H1 (cell line): ENCODE data around the gene ZDHHC17. TPM values are rescaled to one million over a fixed set of nuclear protein-coding genes. Genes with fewer than 3 reads are reported as not detected.

Experiments
- CTCF ChIA-PET: fragments of 300-600 bp; sonication (Branson Sonifier 250); formaldehyde crosslinking; loops from one replicate; lab custom pipeline; 2021; ENCODE audit not compliant: partially characterized antibody; lab: Charles Lee
- POLR2A ChIA-PET: fragments of 300-600 bp; sonication (Branson Sonifier 250); formaldehyde crosslinking; loops from one replicate; lab custom pipeline; 2021; ENCODE audit warnings: inconsistent platforms; ENCODE audit not compliant: partially characterized antibody; lab: Charles Lee
- DNase-seq, 2 experiments: peaks; one replicate each; pipeline versions ENCODE4 v3.0.0 to v3.0.0-alpha.2; 2010 to 2022; ENCODE audit warnings: low spot score in 2 of 2, low read depth in 1 of 2, mixed read lengths in 1 of 2
- FAIRE-seq: peaks from 2 replicates; lab custom pipeline; 2011; peaks lifted over from hg19 to GRCh38; lab: Jason Lieb, UNC
- H2AFZ ChIP-seq: 2 replicates; pipeline ENCODE4 v1.8.1; 2012; ENCODE audit warnings: low read length, inconsistent platforms
- H2AK5ac ChIP-seq: 2 replicates; pipeline ENCODE4 v1.6.1; 2013; ENCODE audit warnings: low read depth, low read length
- H2BK120ac ChIP-seq: replicated peaks from 2 replicates; pipeline ENCODE3; 2013; ENCODE audit warnings: low read depth, low read length, inconsistent platforms
- H2BK12ac ChIP-seq: 2 replicates; pipeline ENCODE4 v1.6.1; 2013; ENCODE audit warnings: low read depth, low read length
- H2BK15ac ChIP-seq: 2 replicates; pipeline ENCODE4 v1.6.1; 2013; ENCODE audit warnings: low read length
- H2BK20ac ChIP-seq: 2 replicates; pipeline ENCODE4 v1.6.1; 2013; ENCODE audit warnings: low read length
- H2BK5ac ChIP-seq: 2 replicates; pipeline ENCODE4 v1.6.1; 2013; ENCODE audit warnings: low read depth, low read length
- H3K14ac ChIP-seq: 2 replicates; pipeline ENCODE4 v1.6.1; 2013; ENCODE audit warnings: inconsistent platforms; ENCODE audit not compliant: insufficient read length
- H3K18ac ChIP-seq: 2 replicates; pipeline ENCODE4 v1.6.1; 2013; ENCODE audit warnings: low read length; ENCODE audit errors: extremely low read depth
- H3K23ac ChIP-seq: 2 replicates; pipeline ENCODE4 v1.6.1; 2013; ENCODE audit warnings: inconsistent platforms; ENCODE audit not compliant: insufficient read length
- H3K23me2 ChIP-seq: 2 replicates; pipeline ENCODE4 v1.6.1; 2013; ENCODE audit warnings: low read depth, low read length
- H3K27ac ChIP-seq: 2 replicates; pipeline ENCODE4 v1.6.1; 2011; ENCODE audit warnings: low read depth, low read length, inconsistent platforms
- H3K27me3 ChIP-seq, 4 experiments: replicated peaks in 1 of 4; 1 replicate in 1 of 4; 2 replicates in 3 of 4; pipeline versions ENCODE4 v1.6.1 to v1.8.1; 2011 to 2013; ENCODE audit warnings: low read length in 3 of 4, mild to moderate bottlenecking in 3 of 4, inconsistent platforms in 2 of 4, mixed read lengths in 2 of 4, moderate library complexity in 1 of 4; ENCODE audit not compliant: control insufficient read depth in 3 of 4, insufficient read depth in 3 of 4; ENCODE audit errors: extremely low read depth in 1 of 4
- H3K36me3 ChIP-seq, 4 experiments: 2 replicates each; pipeline versions ENCODE4 v1.6.1 to v1.8.1; 2011 to 2013; ENCODE audit warnings: mild to moderate bottlenecking in 4 of 4, low read length in 3 of 4, moderate library complexity in 2 of 4, control low read depth in 1 of 4, inconsistent platforms in 1 of 4; ENCODE audit not compliant: insufficient read depth in 4 of 4, control insufficient read depth in 2 of 4
- H3K4ac ChIP-seq: replicated peaks from 2 replicates; pipeline ENCODE3; 2013; ENCODE audit warnings: low read length, low read depth, mixed read lengths, inconsistent platforms; ENCODE audit not compliant: insufficient read length
- H3K4me1 ChIP-seq, 4 experiments: replicated peaks in 1 of 4; 1 replicate in 1 of 4; 2 replicates in 3 of 4; pipeline versions ENCODE4 v1.6.1 to v1.8.1; 2011 to 2013; ENCODE audit warnings: low read length in 3 of 4, inconsistent platforms in 2 of 4, mixed read lengths in 1 of 4; ENCODE audit not compliant: insufficient read depth in 4 of 4, control insufficient read depth in 3 of 4
- H3K4me2 ChIP-seq, 2 experiments: 2 replicates each; pipeline versions ENCODE4 v1.6.1 to v1.8.1; 2011 to 2013; ENCODE audit warnings: low read depth in 2 of 2, low read length in 2 of 2, control low read depth in 1 of 2, inconsistent platforms in 1 of 2, mild to moderate bottlenecking in 1 of 2; ENCODE audit not compliant: insufficient read depth in 1 of 2
- H3K4me3 ChIP-seq, 4 experiments: fragments of 200-600, 300-600 bp in 1 of 4; sonication (generic), shearing (Covaris generic), sonication (Bioruptor Twin) in 1 of 4; 2 replicates each; pipeline versions ENCODE4 v1.5.1 to v1.8.1; 2011 to 2016; ENCODE audit warnings: low read length in 4 of 4, low read depth in 3 of 4, control low read depth in 2 of 4, inconsistent platforms in 2 of 4, mild to moderate bottlenecking in 2 of 4, mixed read lengths in 1 of 4, moderate library complexity in 1 of 4; ENCODE audit not compliant: insufficient read depth in 2 of 4; ENCODE audit errors: extremely low read depth in 1 of 4
- H3K56ac ChIP-seq: replicated peaks from 2 replicates; pipeline ENCODE3; 2013; ENCODE audit warnings: low read depth, mild to moderate bottlenecking, mixed read lengths, low read length, inconsistent platforms; ENCODE audit not compliant: insufficient read length
- H3K79me1 ChIP-seq: 2 replicates; pipeline ENCODE4 v1.6.1; 2013; ENCODE audit warnings: low read depth, low read length, control low read depth
- H3K79me2 ChIP-seq, 2 experiments: 2 replicates each; pipeline versions ENCODE4 v1.6.1 to v1.8.1; 2012 to 2013; ENCODE audit warnings: low read length in 2 of 2, mild to moderate bottlenecking in 2 of 2, inconsistent platforms in 1 of 2; ENCODE audit not compliant: insufficient read depth in 2 of 2, control insufficient read depth in 1 of 2
- H3K9ac ChIP-seq, 4 experiments: replicated peaks in 1 of 4; 1 replicate in 1 of 4; 2 replicates in 3 of 4; pipeline versions ENCODE4 v1.6.1 to v1.8.1; 2011 to 2013; ENCODE audit warnings: low read depth in 3 of 4, low read length in 3 of 4, control low read depth in 2 of 4, mild to moderate bottlenecking in 2 of 4, moderate library complexity in 2 of 4, inconsistent platforms in 1 of 4; ENCODE audit errors: extremely low read depth in 1 of 4
- H3K9me3 ChIP-seq, 2 experiments: 2 replicates each; pipeline versions ENCODE4 v1.6.1 to v1.8.1; 2012 to 2013; ENCODE audit warnings: mild to moderate bottlenecking in 2 of 2, moderate library complexity in 2 of 2, control low read depth in 1 of 2, inconsistent platforms in 1 of 2, low read depth in 1 of 2, low read length in 1 of 2, mixed read lengths in 1 of 2; ENCODE audit not compliant: insufficient read depth in 2 of 2
- H4K20me1 ChIP-seq, 2 experiments: replicated peaks in 1 of 2; 2 replicates each; pipeline versions ENCODE3 to v1.8.1; 2011 to 2013; ENCODE audit warnings: inconsistent platforms in 2 of 2, low read length in 2 of 2, mild to moderate bottlenecking in 1 of 2; ENCODE audit not compliant: insufficient read depth in 2 of 2, control insufficient read depth in 1 of 2
- H4K5ac ChIP-seq: 2 replicates; pipeline ENCODE4 v1.6.1; 2013; ENCODE audit warnings: low read length, low read depth, mixed read lengths, inconsistent platforms; ENCODE audit not compliant: insufficient read length
- H4K8ac ChIP-seq: 2 replicates; pipeline ENCODE4 v1.8.0; 2013; ENCODE audit warnings: mild to moderate bottlenecking, moderate library complexity, low read length, inconsistent platforms; ENCODE audit not compliant: insufficient read depth; ENCODE audit errors: extremely low read depth
- H4K91ac ChIP-seq: replicated peaks from 2 replicates; pipeline ENCODE3; 2013; ENCODE audit warnings: low read length, mixed read lengths, inconsistent platforms; ENCODE audit not compliant: insufficient read length
- EGR1 ChIP-seq: IDR thresholded peaks from 2 replicates; pipeline ENCODE4 v1.6.1; 2011; ENCODE audit warnings: low read depth, low read length, borderline replicate concordance
- EZH2 ChIP-seq: fragments of 200-600 bp; sonication (generic); IDR thresholded peaks from 2 replicates; pipeline ENCODE4 v1.7.1; 2012; ENCODE audit warnings: low read depth, mild to moderate bottlenecking, moderate library complexity, low read length, inconsistent platforms; ENCODE audit not compliant: severe bottlenecking
- FOSL1 ChIP-seq: IDR thresholded peaks from 2 replicates; pipeline ENCODE4 v1.6.1; 2011; ENCODE audit warnings: mild to moderate bottlenecking, low read depth, low read length, moderate library complexity; ENCODE audit not compliant: insufficient read depth
- GTF2F1 ChIP-seq: IDR thresholded peaks from 2 replicates; pipeline ENCODE4 v1.6.1; 2012; ENCODE audit warnings: low read depth, low read length, improper control_type of control experiment, borderline replicate concordance
- POLR2AphosphoS5 ChIP-seq: IDR thresholded peaks from 2 replicates; pipeline ENCODE4 v1.6.1; 2011; ENCODE audit warnings: low read depth, low read length
- SP4 ChIP-seq: IDR thresholded peaks from 2 replicates; pipeline ENCODE4 v1.6.1; 2012; ENCODE audit warnings: low read length, inconsistent platforms
- TAF7 ChIP-seq: optimal IDR thresholded peaks from 2 replicates; pipeline ENCODE3; 2011; ENCODE audit warnings: low read depth, mild to moderate bottlenecking, inconsistent platforms, low read length, moderate library complexity, borderline replicate concordance
- WGBS, 2 experiments: shearing (Covaris generic) in 1 of 2; methylation state at CpG; one replicate each; pipeline versions ENCODE4 v1.1.6 to v1.1.7; 2013 to 2015; ENCODE audit warnings: low lambda C conversion rate in 2 of 2, mixed read lengths in 2 of 2, inconsistent platforms in 1 of 2, low coverage in 1 of 2, missing lambda C conversion rate in 1 of 2; ENCODE audit not compliant: insufficient replicate concordance in 2 of 2, insufficient coverage in 1 of 2, insufficient read length in 1 of 2; ENCODE audit errors: extremely low coverage in 1 of 2, missing lambda C conversion rate in 1 of 2; 5-methylcytosine and 5-hydroxymethylcytosine counted together
- polyA plus RNA-seq, 7 experiments: library from polyadenylated mRNA; depleted of rRNA in 3 of 7; stranded (reverse) in 5 of 7; unstranded in 2 of 7; fragments of >200 nt in 5 of 7; fragments of 200-250 nt in 2 of 7; gene quantifications; 1 replicate in 5 of 7; 2 replicates in 1 of 7; 4 replicates in 1 of 7; pipeline versions ENCODE4 v1.2.1 to v1.2.3, GENCODE V29; 2011 to 2013; ENCODE audit warnings: missing spikeins in 2 of 7, mixed read lengths in 2 of 7
- total RNA-seq: library from RNA; stranded (reverse); fragmentation: NEBNext Ultra II Directional; extraction: Animal tissue kit (Norgen Biotek cat#: 25700); gene quantifications from 2 replicates; pipeline ENCODE4 v1.2.1, GENCODE V29; 2021

The ZDHHC17 gene
- total and polyA plus RNA-seq, 2 of the 8 experiments (the other 6 are each of a cell fraction or from before 2014, with no cell fraction given), result 27.6 to 28.9 TPM

DNA sequence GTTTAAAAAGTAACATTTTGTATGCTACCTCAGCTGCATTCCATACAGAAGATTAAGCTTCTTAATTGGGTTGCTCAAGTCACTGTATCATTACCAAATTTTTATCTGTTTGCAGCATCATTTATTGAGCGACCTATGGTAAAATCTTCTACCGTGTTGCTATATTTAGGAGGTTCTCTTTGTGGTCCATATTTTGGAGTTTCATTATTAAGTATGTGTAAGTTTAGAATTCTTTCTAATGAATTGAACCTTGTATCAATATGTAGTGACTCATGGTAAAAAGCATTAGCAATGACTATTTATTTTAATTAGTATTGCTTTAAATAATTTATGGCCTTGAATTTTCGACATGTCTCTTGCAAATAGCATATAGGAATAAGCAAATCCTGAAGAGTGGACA, 72.7 kb downstream of the ZDHHC17 start:
- H2AFZ ChIP-seq, result no peak overlapping the region
- no peak overlapping the region for H3K4me2 ChIP-seq
- H4K20me1 ChIP-seq, result no peaks in the 10 kb centered on the region
- TF ChIP-seq EGR1, result no peak
- TF ChIP-seq FOSL1, result no peak
- no peak for TF ChIP-seq GTF2F1
- no peak for TF ChIP-seq TAF7
- TF ChIP-seq SP4, result no peak
- no peak for TF ChIP-seq EZH2
- TF ChIP-seq POLR2AphosphoS5, result no peak
- no peak overlapping the region for H3K4ac ChIP-seq
- no peak overlapping the region for H3K27ac ChIP-seq
- H3K4me1 ChIP-seq, result no peaks in the 10 kb centered on the region
- no peak overlapping the region for H3K4me3 ChIP-seq
- H3K79me2 ChIP-seq, result no peaks in the 10 kb centered on the region
- no peak overlapping the region for H2BK20ac ChIP-seq
- no peak overlapping the region for H2BK12ac ChIP-seq
- no peak overlapping the region for H2BK120ac ChIP-seq
- H3K79me1 ChIP-seq, result no peaks in the 10 kb centered on the region; the same call in 1 of the 2 replicates
- H4K5ac ChIP-seq, result no peak overlapping the region
- no peak overlapping the region for H3K18ac ChIP-seq
- 63% methylated on average over 3 of the region's 3 CpGs; no CpG with 5 or more reads in 1 of the 2 experiments for WGBS, 2 experiments
- H4K91ac ChIP-seq, result no peak overlapping the region
- H3K36me3 ChIP-seq, result peaks cover 0 to 4% (median 1%) of the 10 kb centered on the region in 4 experiments; a peak in 3 of 8 replicates
- H3K56ac ChIP-seq, result no peak overlapping the region
- H3K9me3 ChIP-seq, result no peaks in the 10 kb centered on the region
- no peak overlapping the region for H2BK15ac ChIP-seq
- H3K23me2 ChIP-seq, result no peaks in the 10 kb centered on the region
- no peaks in the 10 kb centered on the region for H3K27me3 ChIP-seq
- H2AK5ac ChIP-seq, result no peak overlapping the region
- no peak overlapping the region for H4K8ac ChIP-seq
- POLR2A ChIA-PET, result no interaction called here
- H3K9ac ChIP-seq, result no peak overlapping the region
- no peak overlapping the region for H3K14ac ChIP-seq
- H3K23ac ChIP-seq, result no peak overlapping the region
- H2BK5ac ChIP-seq, result no peak overlapping the region
- DNase-seq (no peak), FAIRE-seq (no peak)
- CTCF ChIA-PET, result interaction anchor here (0.6 to 0.9 kb wide), 3 partner anchors 16 to 778 kb away, joined by 3 to 5 read pairs (median 3); no protein-coding TSS in a partner anchor
